NCI-H128 (cell line): Measurements from ENCODE around the gene COCH.
"Not testable (repeated sequence)": the region's sequence is repeated elsewhere in the genome, so short reads cannot be mapped to it uniquely, and the experiment has no call there.

Source experiments
- DNase-seq: peaks from one replicate; lab custom pipeline; 2025; ENCODE audit not compliant: unreplicated experiment; lab: John Stamatoyannopoulos, UW

COCH gene

GRCh38 chr14:30874999-30875787 lies 834 bp downstream of the COCH start:
- no peak for DNase-seq

GRCh38 chr14:30875788-30876053 lies 1.4 kb downstream of the COCH start:
- DNase-seq: no peak

GRCh38 chr14:30876692-30877091 lies 2.3 kb downstream of the COCH start:
- DNase-seq: no peak

- no peak for DNase-seq
Measured at GRCh38 chr14:30882431-30882830, 8.1 kb downstream of the COCH start.

GRCh38 chr14:30883508-30884294 lies 9.3 kb downstream of the COCH start:
- no peak for DNase-seq

- DNase-seq: no peak
Measured at GRCh38 chr14:30884901-30885300, 10.5 kb downstream of the COCH start.

GRCh38 chr14:30885840-30886740 lies 11.7 kb downstream of the COCH start:
- DNase-seq: no peak

- DNase-seq: no peak
Measured at GRCh38 chr14:30888480-30889243, 14.3 kb downstream of the COCH start.

- no peak for DNase-seq
Measured at GRCh38 chr14:30889244-30889594, 14.9 kb downstream of the COCH start.

- DNase-seq: no peak
Measured at GRCh38 chr14:30893819-30894218, 19.5 kb downstream of the COCH start.

GRCh38 chr14:30894923-30895515 lies 20.7 kb downstream of the COCH start:
- DNase-seq: no peak

GRCh38 chr14:30896435-30896834 lies 22.1 kb downstream of the COCH start:
- DNase-seq: no peak

GRCh38 chr14:30897121-30897520 lies 22.8 kb downstream of the COCH start:
- DNase-seq: not testable (repeated sequence)

- DNase-seq: no peak
Measured at GRCh38 chr14:30903285-30904124, 29.1 kb downstream of the COCH start.

GRCh38 chr14:30906752-30907658 lies 32.6 kb downstream of the COCH start:
- DNase-seq: no peak

GRCh38 chr14:30907659-30908057 lies 33.3 kb downstream of the COCH start:
- DNase-seq: no peak

- no peak for DNase-seq
Measured at GRCh38 chr14:30908826-30909225, 34.5 kb downstream of the COCH start.

GRCh38 chr14:30914812-30915211 lies 40.5 kb downstream of the COCH start:
- no peak for DNase-seq

GRCh38 chr14:30915596-30915995 lies 41.2 kb downstream of the COCH start:
- no peak for DNase-seq
